Iris pigment epithelial cell (primary cell): Measurements from ENCODE around the gene INSIG2.

Experiments used
- DNase-seq: peaks from one replicate; pipeline ENCODE4 v3.0.0-alpha.2; 2011; ENCODE audit warnings: low read depth

The INSIG2 gene

GRCh38 chr2:118130385-118130784, 42.1 kb downstream of the INSIG2 start:
- no peak for DNase-seq

GRCh38 chr2:118131771-118132170, 43.5 kb downstream of the INSIG2 start:
- no peak for DNase-seq

- no peak for DNase-seq
Measured at GRCh38 chr2:118133916-118134315, 45.6 kb downstream of the INSIG2 start.

GRCh38 chr2:118134650-118135049, 46.4 kb downstream of the INSIG2 start:
- DNase-seq, result no peak

- no peak for DNase-seq
Measured at GRCh38 chr2:118145207-118145606, 56.9 kb downstream of the INSIG2 start.

GRCh38 chr2:118145806-118146205, 57.5 kb downstream of the INSIG2 start:
- DNase-seq, result no peak

GRCh38 chr2:118146315-118147283, 58.3 kb downstream of the INSIG2 start:
- no peak for DNase-seq

GRCh38 chr2:118148133-118148532, 59.9 kb downstream of the INSIG2 start:
- DNase-seq, result no peak

GRCh38 chr2:118148809-118149208, 60.5 kb downstream of the INSIG2 start:
- no peak for DNase-seq

GRCh38 chr2:118150294-118150693, 62.0 kb downstream of the INSIG2 start:
- no peak for DNase-seq

GRCh38 chr2:118151831-118152230, 63.6 kb downstream of the INSIG2 start:
- no peak for DNase-seq

GRCh38 chr2:118153433-118153832, 65.2 kb downstream of the INSIG2 start:
- no peak for DNase-seq

- DNase-seq, result no peak
Measured at GRCh38 chr2:118154176-118154575, 65.9 kb downstream of the INSIG2 start.
